HG02840 (cell line): Measurements from ENCODE around the gene COL15A1.

Experiments used
- ATAC-seq: cut with Tn5 transposase; IDR thresholded peaks from one replicate; pipeline ENCODE4 v1.9.1; 2021; ENCODE audit warnings: mild to moderate bottlenecking, moderate library complexity, moderate number of reproducible peaks; ENCODE audit not compliant: unreplicated experiment, low FRiP score

The COL15A1 gene

GRCh38 chr9:98989036-98990000, 45.6 kb downstream of the COL15A1 start:
- ATAC-seq = no peak

- no peak for ATAC-seq
Measured at GRCh38 chr9:98990181-98990870, 46.6 kb downstream of the COL15A1 start.

GRCh38 chr9:98992107-98992884, 48.6 kb downstream of the COL15A1 start:
- ATAC-seq = no peak

- no peak for ATAC-seq
Measured at GRCh38 chr9:98992885-98993569, 49.3 kb downstream of the COL15A1 start.

- no peak for ATAC-seq
Measured at GRCh38 chr9:98993570-98993945, 49.9 kb downstream of the COL15A1 start.

GRCh38 chr9:98994172-98995058, 50.7 kb downstream of the COL15A1 start:
- ATAC-seq = no peak

GRCh38 chr9:98995059-98995671, 51.5 kb downstream of the COL15A1 start:
- no peak for ATAC-seq

GRCh38 chr9:98995971-98996504, 52.3 kb downstream of the COL15A1 start:
- no peak for ATAC-seq

- ATAC-seq = no peak
Measured at GRCh38 chr9:98997604-98998003, 53.9 kb downstream of the COL15A1 start.

GRCh38 chr9:98998441-98999151, 54.9 kb downstream of the COL15A1 start:
- ATAC-seq = no peak

- ATAC-seq = no peak
Measured at GRCh38 chr9:98999152-98999525, 55.4 kb downstream of the COL15A1 start.

GRCh38 chr9:99000476-99001395, 57.0 kb downstream of the COL15A1 start:
- ATAC-seq = no peak

GRCh38 chr9:99001892-99002291, 58.2 kb downstream of the COL15A1 start:
- no peak for ATAC-seq

- ATAC-seq = no peak
Measured at GRCh38 chr9:99002706-99003105, 59.0 kb downstream of the COL15A1 start.

GRCh38 chr9:99003308-99003707, 59.6 kb downstream of the COL15A1 start:
- ATAC-seq = no peak

GRCh38 chr9:99004115-99004514, 60.4 kb downstream of the COL15A1 start:
- no peak for ATAC-seq
